DLD1 (cell line): ENCODE results near the gene DHRS12.

Source experiments
- in situ Hi-C: cut with HindIII; loops from 2 replicates; pipeline ENCODE4 v1.10.0; 2017; ENCODE audit warnings: low sequenced_read_pairs

Gene DHRS12

DNA sequence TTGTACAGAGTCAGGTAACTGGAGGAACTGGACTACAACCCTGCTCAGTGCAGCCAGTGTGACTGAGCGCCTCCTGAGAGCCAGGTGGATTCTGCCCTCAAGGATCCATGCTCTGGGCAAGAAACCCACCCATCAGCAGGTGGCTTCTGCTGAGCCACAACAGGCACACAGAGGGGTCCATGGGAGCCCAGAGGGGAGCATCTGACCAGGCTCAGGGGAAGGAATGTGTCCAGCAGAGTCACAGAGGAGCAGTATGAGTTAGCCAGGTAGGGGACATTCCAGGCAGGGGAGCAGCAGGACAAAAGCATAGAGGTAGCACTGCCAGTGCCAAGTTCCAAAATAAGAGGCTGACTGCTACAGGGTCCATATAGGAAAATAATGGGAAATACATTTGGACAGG, 19.9 kb downstream of the DHRS12 start:
- in situ Hi-C loops = no loop called here

GRCh38 chr13:51783428-51784094, 20.4 kb downstream of the DHRS12 start:
- in situ Hi-C loops = no loop called here

DNA sequence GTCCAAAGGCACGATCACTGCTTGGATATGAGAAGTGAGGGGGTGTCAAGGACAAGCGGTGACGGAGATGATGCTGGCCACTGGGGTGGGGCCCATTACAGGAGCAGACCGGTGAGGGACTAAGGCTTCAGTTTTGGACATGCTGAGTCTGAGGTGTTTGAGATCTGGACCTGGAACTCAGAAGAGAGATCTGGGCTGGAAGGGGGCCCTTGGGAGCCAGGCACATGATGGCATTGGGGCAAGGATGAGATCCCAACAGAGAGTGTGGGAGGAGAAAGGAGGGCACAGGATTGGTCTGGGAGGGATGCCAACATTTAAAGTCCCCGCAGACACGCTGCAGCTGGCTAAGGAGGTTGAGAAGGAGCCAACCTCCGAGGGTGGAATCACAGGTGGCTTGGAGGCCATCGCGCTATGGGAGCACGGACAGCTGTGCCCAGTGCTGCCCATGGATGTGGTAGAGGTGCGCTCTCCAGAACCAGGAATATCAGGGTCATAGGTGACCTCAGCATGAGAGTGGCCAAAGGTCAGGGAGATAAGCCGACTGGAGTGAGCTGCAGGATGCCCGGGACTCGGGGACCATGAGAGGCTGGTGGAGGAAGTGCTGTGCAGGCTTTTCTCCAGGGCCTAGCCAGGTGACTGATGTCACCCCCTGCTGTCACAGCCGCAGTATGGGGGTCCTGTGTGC, 21.8 kb downstream of the DHRS12 start:
- in situ Hi-C loops = no loop called here

GRCh38 chr13:51781246-51782022, 22.5 kb downstream of the DHRS12 start:
- in situ Hi-C loops = no loop called here

GRCh38 chr13:51780099-51780498, 23.9 kb downstream of the DHRS12 start:
- in situ Hi-C loops = no loop called here

GRCh38 chr13:51778392-51778791, 25.6 kb downstream of the DHRS12 start:
- in situ Hi-C loops = no loop called here

DNA sequence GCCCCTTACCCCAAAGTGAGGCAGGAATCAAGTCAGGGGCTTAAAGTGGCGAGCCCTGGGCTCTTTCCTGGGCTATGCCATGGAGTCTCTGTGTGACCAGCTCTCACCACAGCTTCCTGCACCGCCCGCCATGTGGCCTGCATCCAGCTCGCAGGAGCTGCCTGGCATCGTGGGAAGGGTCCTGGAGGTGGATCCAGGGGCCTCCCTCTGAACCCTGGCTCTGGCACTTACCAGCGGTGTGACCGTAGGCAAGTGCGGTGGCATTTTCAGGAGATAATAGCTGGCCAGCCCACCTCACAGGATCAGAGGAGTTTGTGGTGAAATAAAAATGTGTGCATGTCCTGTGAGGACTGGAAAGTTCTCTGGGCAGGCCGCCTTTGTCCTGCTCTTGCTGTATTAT, 26.0 kb downstream of the DHRS12 start:
- in situ Hi-C loops = no loop called here

DNA sequence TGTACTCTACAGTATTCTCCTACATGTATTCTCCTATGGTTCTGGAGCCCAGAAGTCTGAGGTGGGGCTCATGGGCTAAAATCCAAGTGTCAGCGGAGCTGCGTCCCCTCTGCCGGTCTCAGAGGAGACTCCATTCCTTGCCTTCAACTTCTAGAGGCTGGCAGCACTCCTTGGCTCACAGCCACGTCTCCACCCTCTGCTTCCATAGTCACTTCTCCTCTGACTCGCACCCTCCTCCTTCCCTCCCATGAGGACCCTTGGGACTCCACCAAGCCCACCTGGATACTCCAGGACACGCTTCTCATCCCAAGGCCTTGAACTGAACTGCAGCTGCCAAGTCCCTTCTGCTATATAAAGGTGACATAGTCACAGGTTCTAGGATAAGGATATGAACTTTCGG, 27.8 kb downstream of the DHRS12 start:
- in situ Hi-C loops = no loop called here

- in situ Hi-C loops = no loop called here
Measured at GRCh38 chr13:51773515-51773914, 30.4 kb downstream of the DHRS12 start.

DNA sequence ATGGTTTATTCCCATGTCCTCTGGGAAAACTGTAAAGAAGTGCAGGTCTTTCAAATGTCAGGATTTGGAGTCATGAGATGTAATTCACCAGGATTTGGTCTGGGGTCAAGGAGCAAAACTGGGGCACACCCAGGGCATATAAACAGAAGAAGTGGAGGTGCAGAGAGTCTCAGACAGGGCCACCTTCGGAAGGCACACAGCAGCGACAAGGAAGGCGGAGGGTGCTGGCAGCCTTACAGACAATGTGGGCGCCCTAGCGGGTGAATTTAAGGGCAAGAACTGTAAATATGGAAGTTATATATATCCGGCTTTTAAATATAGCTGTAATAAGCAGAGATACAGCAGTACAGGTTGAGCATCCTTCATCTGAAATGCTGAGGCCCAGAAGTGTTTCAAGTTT, 31.2 kb downstream of the DHRS12 start:
- in situ Hi-C loops = no loop called here

GRCh38 chr13:51772105-51772455, 31.9 kb downstream of the DHRS12 start:
- in situ Hi-C loops = no loop called here

- in situ Hi-C loops = no loop called here
Measured at GRCh38 chr13:51771418-51772104, 32.4 kb downstream of the DHRS12 start.

- in situ Hi-C loops = no loop called here
Measured at GRCh38 chr13:51770681-51771417, 33.1 kb downstream of the DHRS12 start.

DNA sequence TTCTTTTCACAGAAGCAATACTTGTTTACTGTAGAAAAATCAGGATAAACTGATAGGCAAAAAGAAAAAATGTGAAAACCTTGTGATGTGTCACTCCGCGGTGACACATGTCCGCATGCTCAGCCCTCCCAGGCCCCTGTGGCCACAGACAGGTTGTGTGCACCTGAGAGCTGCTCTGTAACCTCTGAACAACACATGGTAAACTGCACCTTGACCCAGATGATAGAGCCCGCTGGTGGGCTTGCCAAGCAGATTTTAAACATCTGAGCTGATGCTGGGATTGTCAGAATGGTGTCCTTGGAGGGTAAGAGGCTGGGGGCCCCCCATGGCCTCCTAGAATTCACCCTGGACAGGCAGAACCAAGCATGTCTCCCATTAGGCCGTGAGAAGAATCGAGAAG, 33.8 kb downstream of the DHRS12 start:
- in situ Hi-C loops = no loop called here

DNA sequence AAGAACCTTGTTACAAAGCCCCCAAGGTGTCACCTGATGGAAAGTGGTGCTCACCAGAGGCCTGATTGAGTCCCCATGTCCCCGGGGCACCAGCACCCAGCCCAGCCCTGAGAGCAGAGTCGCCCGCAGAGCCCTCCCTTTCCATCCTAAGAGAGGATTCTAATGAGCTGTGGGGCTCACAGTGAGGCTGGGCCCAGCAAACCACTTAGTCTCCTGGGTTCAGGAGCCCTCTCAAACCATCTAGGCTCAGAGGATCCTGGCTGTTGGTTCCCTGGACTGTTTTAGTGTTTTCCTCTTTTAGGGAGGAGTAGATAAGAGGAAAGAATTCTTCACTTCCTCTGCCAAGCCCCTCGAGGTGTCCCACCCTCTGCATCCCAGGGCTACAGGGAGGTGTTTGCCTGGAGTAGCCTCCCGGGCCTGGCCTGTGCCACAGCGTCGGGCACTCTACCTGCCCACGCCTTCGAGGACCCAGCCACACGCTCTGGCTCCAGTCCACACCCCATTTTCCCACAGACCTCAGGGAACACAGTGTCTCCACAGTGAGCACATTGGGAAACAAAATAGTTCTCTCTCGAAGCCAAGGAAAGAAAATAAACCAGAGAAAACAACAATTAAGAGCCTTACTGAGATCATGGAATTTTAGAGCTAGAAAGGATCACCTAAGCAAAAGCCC, 34.4 kb downstream of the DHRS12 start:
- in situ Hi-C loops = no loop called here

GRCh38 chr13:51768976-51769375, 35.0 kb downstream of the DHRS12 start:
- in situ Hi-C loops = no loop called here

DNA sequence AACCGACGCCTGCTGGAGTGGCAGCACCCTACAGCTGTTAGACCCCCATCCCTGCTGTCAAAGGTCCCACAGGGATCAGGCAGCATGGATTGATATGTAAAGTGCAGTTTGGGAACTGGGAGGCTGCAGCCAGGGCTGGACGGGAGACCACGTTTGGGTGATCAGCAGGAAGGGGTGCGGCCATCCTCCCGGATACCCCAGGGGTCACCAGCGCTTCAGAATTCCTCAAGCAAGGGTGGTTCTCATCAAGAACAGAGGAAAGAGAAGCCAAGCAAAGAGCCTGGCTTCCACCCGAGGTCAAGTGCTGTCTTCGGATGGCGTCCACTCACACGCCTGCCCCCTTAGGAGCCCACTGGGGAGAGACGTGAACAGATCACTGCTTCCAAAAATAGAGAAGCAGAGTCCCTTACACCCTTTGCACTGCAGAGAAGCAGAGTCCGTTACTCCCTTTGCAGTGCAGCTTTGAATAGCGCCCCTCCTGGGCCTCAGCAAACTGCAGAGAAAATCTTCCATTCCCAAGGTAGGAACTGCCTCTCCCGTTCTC, 35.5 kb downstream of the DHRS12 start:
- in situ Hi-C loops = no loop called here

DNA sequence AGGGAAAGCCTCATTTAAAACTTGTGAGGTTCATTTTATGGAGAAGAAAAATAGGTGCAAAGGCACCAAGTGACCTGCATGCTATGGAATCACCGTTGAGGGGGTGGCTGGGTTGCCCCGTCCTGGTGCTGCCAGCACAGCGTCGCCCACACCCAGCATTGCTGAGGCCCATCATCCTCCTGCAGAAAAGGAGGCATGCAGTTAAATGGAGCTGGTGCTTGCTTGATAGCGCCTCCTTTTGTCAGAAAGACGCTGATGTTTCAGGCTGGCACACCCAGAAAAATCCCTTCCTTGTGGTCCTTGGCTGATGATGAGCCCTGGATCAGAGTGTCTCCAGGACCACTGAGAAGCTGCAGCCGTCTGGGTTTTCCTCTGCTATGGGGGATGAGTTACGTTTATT, 36.9 kb downstream of the DHRS12 start:
- in situ Hi-C loops = no loop called here

DNA sequence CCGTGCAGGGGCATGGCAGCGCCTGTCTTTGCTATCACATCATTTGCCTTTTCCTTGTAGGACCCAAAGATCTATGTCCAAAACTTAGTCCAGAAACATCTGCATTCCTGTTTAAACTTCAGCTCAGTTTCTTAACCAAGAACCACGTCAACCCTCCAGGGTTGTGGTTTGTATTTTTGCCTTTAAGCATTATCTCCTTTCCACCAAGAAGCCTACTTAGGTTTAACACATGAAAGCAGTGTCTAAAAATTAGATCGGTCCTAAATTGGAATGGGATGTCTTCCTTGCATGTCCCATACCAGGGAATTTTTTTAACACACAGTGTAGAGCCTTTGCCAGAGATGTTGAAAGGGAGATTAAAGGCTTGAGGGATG, 38.8 kb downstream of the DHRS12 start:
- in situ Hi-C loops = no loop called here
